NCI-H187 treated with DMSO at 0.1 percent for 48 hours (cell line): ENCODE measurements around the gene ANO5.
A peak's percentile ranks its signal among the peaks of the same experiment; 100 is the strongest.

Experiments
- DNase-seq: peaks from one replicate; lab custom pipeline; 2025; lab: John Stamatoyannopoulos, UW

ANO5 gene

GRCh38 chr11:22192642-22193347 lies at the start of gene ANO5:
TSS of gene ANO5 (plus strand) at chr11:22193085. CDS start at chr11:22193493, 408 bp downstream.
- peak; percentile 32 for DNase-seq

GRCh38 chr11:22151649-22152197 lies 41.2 kb upstream of the ANO5 start:
- no peak for DNase-seq

GRCh38 chr11:22157531-22157930 lies 35.4 kb upstream of the ANO5 start:
- no peak for DNase-seq

GRCh38 chr11:22161489-22161888 lies 31.4 kb upstream of the ANO5 start:
- DNase-seq: no peak

- DNase-seq: no peak
Measured at GRCh38 chr11:22162756-22163155, 30.1 kb upstream of the ANO5 start.

- no peak for DNase-seq
Measured at GRCh38 chr11:22163394-22163797, 29.5 kb upstream of the ANO5 start.

- DNase-seq: no peak
Measured at GRCh38 chr11:22165087-22165486, 27.8 kb upstream of the ANO5 start.

- no peak for DNase-seq
Measured at GRCh38 chr11:22165759-22166513, 26.9 kb upstream of the ANO5 start.

- no peak for DNase-seq
Measured at GRCh38 chr11:22169833-22170232, 23.1 kb upstream of the ANO5 start.

- DNase-seq: no peak
Measured at GRCh38 chr11:22173532-22173931, 19.4 kb upstream of the ANO5 start.

GRCh38 chr11:22177186-22177585 lies 15.7 kb upstream of the ANO5 start:
- no peak for DNase-seq

GRCh38 chr11:22179626-22180025 lies 13.3 kb upstream of the ANO5 start:
- no peak for DNase-seq

- no peak for DNase-seq
Measured at GRCh38 chr11:22180131-22180530, 12.8 kb upstream of the ANO5 start.

- no peak for DNase-seq
Measured at GRCh38 chr11:22189660-22190059, 3.2 kb upstream of the ANO5 start.

GRCh38 chr11:22190827-22191463 lies 1.9 kb upstream of the ANO5 start:
- DNase-seq: no peak

- no peak for DNase-seq
Measured at GRCh38 chr11:22192289-22192641, 620 bp upstream of the ANO5 start.

GRCh38 chr11:22193348-22194051 lies 615 bp downstream of the ANO5 start:
- no peak for DNase-seq

- no peak for DNase-seq
Measured at GRCh38 chr11:22194306-22194705, 1.4 kb downstream of the ANO5 start.

- DNase-seq: no peak
Measured at GRCh38 chr11:22194907-22195306, 2.0 kb downstream of the ANO5 start.

- no peak for DNase-seq
Measured at GRCh38 chr11:22197139-22198005, 4.5 kb downstream of the ANO5 start.

- DNase-seq: no peak
Measured at GRCh38 chr11:22199243-22199642, 6.4 kb downstream of the ANO5 start.
